ENCODE data around the gene RAD9A.

GRCh38 chr11:67349036-67349435 lies 42.8 kb upstream of the RAD9A start:
- no peak for TF ChIP-seq CTCF (IDR thresholded peaks at IDR 0.05)
- TF ChIP-seq POLR2A (IDR thresholded peaks at IDR 0.05): no peak

Measured in prostate gland (tissue), 2 donors.